Measurements from ENCODE around the gene L2HGDH. TPM values are rescaled to one million over a fixed set of nuclear protein-coding genes. Genes with fewer than 3 reads are reported as not detected.

The L2HGDH gene
- total and polyA plus RNA-seq, 10 of the 15 experiments (the other 5 are each of a cell fraction or from before 2014, with no cell fraction given): 2.6 to 18.3 (median 13.5) TPM

DNA sequence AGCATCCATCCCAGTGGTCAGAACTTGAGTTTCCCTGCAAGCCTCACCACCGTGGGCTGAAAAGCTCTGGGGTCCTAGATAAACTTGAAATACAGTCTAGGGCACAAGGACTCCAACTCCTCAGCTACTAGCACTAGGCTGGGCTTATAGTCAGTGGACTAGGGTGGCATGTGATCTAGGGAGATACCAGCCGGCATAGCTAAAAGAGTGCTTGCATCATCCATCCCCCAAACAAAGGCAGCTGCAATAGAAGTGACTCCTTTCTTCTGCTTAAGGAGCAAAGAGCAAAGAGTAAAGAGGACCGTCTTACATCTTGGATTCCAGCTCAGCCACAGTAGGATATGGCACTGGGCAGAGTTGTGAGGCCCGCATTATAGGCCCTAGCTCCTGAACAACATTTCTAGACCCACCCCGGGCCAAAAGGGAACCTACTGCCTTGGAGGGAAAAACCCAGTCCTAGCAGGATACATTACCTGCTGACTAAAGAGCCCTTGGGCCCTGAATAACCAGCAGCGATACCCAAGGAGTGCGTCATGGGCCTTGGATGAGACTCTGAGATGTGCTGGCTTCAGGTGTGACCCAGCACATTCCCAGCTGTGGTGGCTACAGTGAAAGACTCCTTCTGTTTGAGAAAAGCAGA, 62.8 kb downstream of the L2HGDH start (continued):
- TF ChIP-seq, protein P1, sequence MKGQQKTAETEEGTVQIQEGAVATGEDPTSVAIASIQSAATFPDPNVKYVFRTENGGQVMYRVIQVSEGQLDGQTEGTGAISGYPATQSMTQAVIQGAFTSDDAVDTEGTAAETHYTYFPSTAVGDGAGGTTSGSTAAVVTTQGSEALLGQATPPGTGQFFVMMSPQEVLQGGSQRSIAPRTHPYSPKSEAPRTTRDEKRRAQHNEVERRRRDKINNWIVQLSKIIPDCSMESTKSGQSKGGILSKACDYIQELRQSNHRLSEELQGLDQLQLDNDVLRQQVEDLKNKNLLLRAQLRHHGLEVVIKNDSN (IDR thresholded peaks at IDR 0.05; ENCODE audit: borderline replicate concordance, extremely low read length, insufficient read depth, low read depth, low read length): no peak
- TF ChIP-seq, protein P2, sequence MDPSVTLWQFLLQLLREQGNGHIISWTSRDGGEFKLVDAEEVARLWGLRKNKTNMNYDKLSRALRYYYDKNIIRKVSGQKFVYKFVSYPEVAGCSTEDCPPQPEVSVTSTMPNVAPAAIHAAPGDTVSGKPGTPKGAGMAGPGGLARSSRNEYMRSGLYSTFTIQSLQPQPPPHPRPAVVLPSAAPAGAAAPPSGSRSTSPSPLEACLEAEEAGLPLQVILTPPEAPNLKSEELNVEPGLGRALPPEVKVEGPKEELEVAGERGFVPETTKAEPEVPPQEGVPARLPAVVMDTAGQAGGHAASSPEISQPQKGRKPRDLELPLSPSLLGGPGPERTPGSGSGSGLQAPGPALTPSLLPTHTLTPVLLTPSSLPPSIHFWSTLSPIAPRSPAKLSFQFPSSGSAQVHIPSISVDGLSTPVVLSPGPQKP (IDR thresholded peaks at IDR 0.05; ENCODE audit: low read depth, low read length): no peak
- no peak for TF ChIP-seq EGR1 (IDR thresholded peaks at IDR 0.05; ENCODE audit: borderline replicate concordance in 1 of 2, low read depth in 2 of 2, low read length in 2 of 2)
- no peak for TF ChIP-seq MEF2B (IDR thresholded peaks at IDR 0.05; ENCODE audit: partially characterized antibody, poor library complexity, severe bottlenecking)

DNA sequence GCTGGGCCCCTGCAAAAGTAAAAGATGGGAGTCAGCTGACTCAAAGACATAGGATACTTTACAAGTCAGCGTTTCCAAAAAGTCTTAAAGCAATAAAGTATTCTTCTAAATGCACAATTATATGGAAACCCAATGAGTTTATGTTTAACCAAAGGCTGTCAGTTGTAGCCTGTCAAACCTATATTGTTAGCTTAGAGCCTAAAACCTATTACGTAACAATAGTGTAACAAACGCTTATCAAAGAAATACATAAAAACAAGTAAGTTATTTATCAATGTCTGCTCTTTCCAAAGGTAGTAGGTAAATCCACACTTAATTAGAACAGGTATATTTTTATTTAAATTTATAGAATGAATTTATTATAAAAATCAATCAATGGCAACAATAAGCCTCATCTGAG, 64.8 kb downstream of the L2HGDH start:
- FAIRE-seq (no peak), ATAC-seq (no peak), DNase-seq (ENCODE audit: low read depth, low spot score) (no peak)
- H4K20me1 ChIP-seq (ENCODE audit: control insufficient read depth, insufficient read depth): no peaks in the 10 kb centered on the region
- WGBS (ENCODE audit: insufficient coverage, insufficient replicate concordance, low lambda C conversion rate, missing lambda C conversion rate): 82% methylated on average over 3 of the region's 3 CpGs
- POLR2A ChIA-PET: interaction anchor here (0.6 kb wide), 1 partner anchor 20 kb away, joined by 3 read pairs; no protein-coding TSS in a partner anchor
- intact Hi-C loops (cut with micrococcal nuclease; ENCODE audit: unreplicated experiment): no loop called here
- H3K36me3 ChIP-seq (ENCODE audit: control insufficient read depth in 2 of 2, insufficient read depth in 2 of 2, low read length in 1 of 2): no peaks in the 10 kb centered on the region; a peak in 3 of 4 replicates
- RAD21 ChIA-PET (ENCODE audit: unreplicated experiment): no interaction called here
- no peak overlapping the region for H3K9ac ChIP-seq (ENCODE audit: control insufficient read depth, insufficient read depth, low read length)
- CTCF ChIA-PET: interaction anchor here (1.3 kb wide), 1 partner anchor 74 kb away, joined by 5 read pairs; no protein-coding TSS in a partner anchor
- no peaks in the 10 kb centered on the region for H3K4me1 ChIP-seq (ENCODE audit: control insufficient read depth, insufficient read depth, low read length)
- H3K27me3 ChIP-seq (replicated peaks in 1 of 2; ENCODE audit: control insufficient read depth in 2 of 2, insufficient read depth in 2 of 2, low read length in 1 of 2): no peaks in the 10 kb centered on the region
- H2AFZ ChIP-seq (ENCODE audit: control insufficient read depth, low read depth, low read length): no peak overlapping the region
- in situ Hi-C loops (cut with MboI): no loop called here
- H3K79me2 ChIP-seq (ENCODE audit: control insufficient read depth, insufficient read depth, low read length): no peaks in the 10 kb centered on the region
- no peak overlapping the region for H3K4me3 ChIP-seq
- SMC1A ChIA-PET (ENCODE audit: uncharacterized antibody, unreplicated experiment): no interaction called here
- no peak overlapping the region for H3K27ac ChIP-seq (ENCODE audit: control insufficient read depth, insufficient read depth)
- no peaks in the 10 kb centered on the region for H3K9me3 ChIP-seq (replicated peaks; ENCODE audit: control insufficient read depth, insufficient read depth, low read length)
- no peak overlapping the region for H3K4me2 ChIP-seq (ENCODE audit: control insufficient read depth, insufficient read depth)
- no TSS peak for BruUV-seq (replicated peaks)
- no peak for TF ChIP-seq BRCA1 (IDR thresholded peaks at IDR 0.05; ENCODE audit: low read depth, low read length)
- no peak for TF ChIP-seq EED (IDR thresholded peaks at IDR 0.05; ENCODE audit: low read depth)
- no peak for TF ChIP-seq ATF7 (IDR thresholded peaks at IDR 0.05; ENCODE audit: low read depth)
- no peak for TF ChIP-seq BMI1 (IDR thresholded peaks at IDR 0.05; ENCODE audit: borderline replicate concordance)
- no peak for TF ChIP-seq NR2F1 (conservative IDR thresholded peaks at IDR 0.05)
- no peak for TF ChIP-seq JUND (IDR thresholded peaks at IDR 0.05; ENCODE audit: low read depth, low read length)
- no peak for TF ChIP-seq ZNF24 (IDR thresholded peaks at IDR 0.05)
- no peak for TF ChIP-seq LARP7 (IDR thresholded peaks at IDR 0.05)
- TF ChIP-seq, protein P3, sequence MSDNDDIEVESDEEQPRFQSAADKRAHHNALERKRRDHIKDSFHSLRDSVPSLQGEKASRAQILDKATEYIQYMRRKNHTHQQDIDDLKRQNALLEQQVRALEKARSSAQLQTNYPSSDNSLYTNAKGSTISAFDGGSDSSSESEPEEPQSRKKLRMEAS (IDR thresholded peaks at IDR 0.05; ENCODE audit: low read depth, low read length): no peak
- no peak for TF ChIP-seq HDAC6 (IDR thresholded peaks at IDR 0.05; ENCODE audit: unreplicated experiment)
- TF ChIP-seq SIX5 (IDR thresholded peaks at IDR 0.05; ENCODE audit: low read depth, low read length, severe bottlenecking): no peak
- no peak for TF ChIP-seq SRF (IDR thresholded peaks at IDR 0.05; ENCODE audit: low read depth in 2 of 2, low read length in 2 of 2)
- no peak for TF ChIP-seq SPI1 (IDR thresholded peaks at IDR 0.05; ENCODE audit: borderline replicate concordance, insufficient read depth, low read depth, low read length)
- TF ChIP-seq BACH1 (IDR thresholded peaks at IDR 0.05; ENCODE audit: borderline replicate concordance): no peak
